LNCaP clone FGC (cell line): ENCODE results near the gene SLC25A46.
"Not testable (repeated sequence)": the region's sequence is repeated elsewhere in the genome, so short reads cannot be mapped to it uniquely, and the experiment has no call there.

Source experiments
- DNase-seq: peaks from one replicate; pipeline ENCODE4 v3.0.0-alpha.2; 2011; ENCODE audit warnings: low read depth
- H3K4me3 ChIP-seq: 2 replicates; pipeline ENCODE4 v1.5.1; 2011; ENCODE audit warnings: mild to moderate bottlenecking, low read depth, low read length, control low read depth
- TF ChIP-seq, protein P1 (sequence below): IDR thresholded peaks from 2 replicates; pipeline ENCODE4 v1.5.1; 2012; ENCODE audit warnings: mild to moderate bottlenecking; ENCODE audit not compliant: control insufficient read depth, insufficient read depth; ENCODE audit errors: extremely low read depth

SLC25A46 gene

DNA sequence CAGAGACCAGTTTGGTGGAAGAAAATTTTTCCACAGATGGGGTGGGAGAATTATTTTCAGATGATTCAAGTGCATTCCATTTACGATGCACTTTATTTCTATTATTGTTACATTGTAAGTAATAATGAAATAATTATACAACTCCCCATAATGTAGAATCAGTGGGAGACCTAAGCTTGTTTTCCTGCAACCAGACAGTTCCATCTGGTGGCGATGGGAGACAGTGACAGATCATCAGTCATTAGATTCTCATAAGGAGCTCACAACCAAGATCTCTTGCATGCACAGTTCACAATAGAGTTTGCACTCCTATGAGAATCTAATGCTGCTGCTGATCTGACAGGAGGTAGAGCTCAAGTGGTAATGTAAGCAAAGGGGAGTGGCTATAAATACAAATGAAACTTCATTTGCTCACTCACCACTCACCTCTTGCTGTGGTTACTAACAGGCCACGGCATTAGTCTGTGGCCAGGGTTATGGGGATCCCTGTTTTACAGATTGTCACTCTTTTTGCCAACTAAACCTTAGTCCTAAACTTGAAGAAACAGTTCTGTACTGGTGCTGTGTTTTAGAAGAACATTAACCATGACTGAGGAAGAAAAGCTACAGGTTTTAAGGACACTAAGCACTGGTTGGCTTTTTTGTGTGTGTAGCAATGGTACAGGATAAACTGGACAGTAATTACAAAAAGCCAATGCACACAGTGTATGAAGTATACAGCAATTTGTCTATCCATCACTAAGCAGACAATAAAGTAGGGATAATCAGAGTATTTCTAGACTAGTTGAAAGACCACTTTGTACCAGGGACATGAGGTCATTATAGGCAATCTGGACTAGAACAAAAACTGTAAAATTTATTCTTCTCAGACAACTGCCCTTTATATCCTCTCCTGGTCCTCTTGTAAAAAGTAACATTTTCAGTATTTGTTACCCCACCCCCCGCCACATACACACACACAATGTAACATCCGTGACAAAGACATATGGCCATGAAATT is 22.3 kb upstream of the SLC25A46 start:
- TF ChIP-seq, protein P1, sequence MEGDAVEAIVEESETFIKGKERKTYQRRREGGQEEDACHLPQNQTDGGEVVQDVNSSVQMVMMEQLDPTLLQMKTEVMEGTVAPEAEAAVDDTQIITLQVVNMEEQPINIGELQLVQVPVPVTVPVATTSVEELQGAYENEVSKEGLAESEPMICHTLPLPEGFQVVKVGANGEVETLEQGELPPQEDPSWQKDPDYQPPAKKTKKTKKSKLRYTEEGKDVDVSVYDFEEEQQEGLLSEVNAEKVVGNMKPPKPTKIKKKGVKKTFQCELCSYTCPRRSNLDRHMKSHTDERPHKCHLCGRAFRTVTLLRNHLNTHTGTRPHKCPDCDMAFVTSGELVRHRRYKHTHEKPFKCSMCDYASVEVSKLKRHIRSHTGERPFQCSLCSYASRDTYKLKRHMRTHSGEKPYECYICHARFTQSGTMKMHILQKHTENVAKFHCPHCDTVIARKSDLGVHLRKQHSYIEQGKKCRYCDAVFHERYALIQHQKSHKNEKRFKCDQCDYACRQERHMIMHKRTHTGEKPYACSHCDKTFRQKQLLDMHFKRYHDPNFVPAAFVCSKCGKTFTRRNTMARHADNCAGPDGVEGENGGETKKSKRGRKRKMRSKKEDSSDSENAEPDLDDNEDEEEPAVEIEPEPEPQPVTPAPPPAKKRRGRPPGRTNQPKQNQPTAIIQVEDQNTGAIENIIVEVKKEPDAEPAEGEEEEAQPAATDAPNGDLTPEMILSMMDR = 0 out of 2 replicates have a peak, but pooled peaks have one; percentile 14
- no peak for DNase-seq
- no peak overlapping the region for H3K4me3 ChIP-seq

DNA sequence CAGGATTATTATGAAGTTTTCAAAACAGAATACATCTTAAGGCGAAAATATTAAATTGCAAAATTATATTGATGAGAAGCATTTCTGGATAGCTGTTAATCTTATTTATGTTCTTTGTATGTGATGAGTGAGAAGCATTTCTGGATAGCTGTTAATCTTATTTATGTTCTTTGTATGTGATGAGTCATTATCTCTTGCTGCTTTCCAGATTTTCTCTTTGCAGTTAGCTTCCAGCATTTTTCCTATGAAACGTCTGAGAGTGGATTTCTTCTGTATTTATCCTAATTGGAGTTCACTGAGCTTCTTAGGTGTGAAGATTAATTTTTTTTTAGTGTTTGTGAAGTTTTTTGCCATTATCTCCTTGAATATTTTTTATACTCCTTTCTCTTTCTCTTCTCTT is 20.5 kb upstream of the SLC25A46 start:
- H3K4me3 ChIP-seq = no peak overlapping the region
- DNase-seq = no peak
- TF ChIP-seq, protein P1 = no peak

GRCh38 chr5:110726249-110727024 is 12.4 kb upstream of the SLC25A46 start, which contains the start of gene TMEM232:
TSS of gene TMEM232 (minus strand) at chr5:110726671. CDS start at chr5:110667352, 59,319 bp downstream.
- TF ChIP-seq, protein P1 = no peak
- DNase-seq = peak; percentile 71
- peak within 1 kb of the TSS; percentile 66 for H3K4me3 ChIP-seq

- H3K4me3 ChIP-seq = peak overlapping the region; percentile 66
- TF ChIP-seq, protein P1 = peak; percentile 31; the same call in 1 of the 2 replicates
- DNase-seq = peak; percentile 28
Measured at GRCh38 chr5:110727025-110727314, 11.8 kb upstream of the SLC25A46 start.

GRCh38 chr5:110731499-110731898 is 7.3 kb upstream of the SLC25A46 start:
- not testable (repeated sequence) for H3K4me3 ChIP-seq, DNase-seq

- no peak overlapping the region for H3K4me3 ChIP-seq
- DNase-seq = no peak
- TF ChIP-seq, protein P1 = no peak
Measured at GRCh38 chr5:110734101-110734500, 4.7 kb upstream of the SLC25A46 start.

DNA sequence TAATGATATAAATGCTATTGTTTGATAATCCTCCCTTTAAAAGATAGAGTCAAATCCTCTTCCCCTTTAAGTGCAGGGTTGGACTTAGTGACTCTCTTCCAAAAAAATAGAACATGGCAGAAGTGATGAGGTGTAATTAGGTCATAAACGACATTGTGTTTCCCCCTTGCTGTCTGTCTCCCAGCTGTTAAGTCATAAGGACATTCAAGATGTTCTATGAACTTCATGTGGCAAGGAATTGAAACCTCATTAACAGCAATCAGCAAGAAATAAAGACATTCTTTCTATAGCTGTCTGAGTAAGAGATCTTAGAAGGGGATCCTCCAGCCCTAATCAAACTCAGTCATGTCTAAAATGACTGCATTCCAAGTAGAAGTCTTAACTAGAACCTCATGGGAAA is 3.3 kb upstream of the SLC25A46 start:
- DNase-seq = no peak
- no peak overlapping the region for H3K4me3 ChIP-seq
- TF ChIP-seq, protein P1 = no peak
